ENCODE results near the gene CD276.
A peak's percentile ranks its signal among the peaks of the same experiment; 100 is the strongest.
"Not testable (repeated sequence)": the region's sequence is repeated elsewhere in the genome, so short reads cannot be mapped to it uniquely, and the experiment has no call there.

The CD276 gene

DNA sequence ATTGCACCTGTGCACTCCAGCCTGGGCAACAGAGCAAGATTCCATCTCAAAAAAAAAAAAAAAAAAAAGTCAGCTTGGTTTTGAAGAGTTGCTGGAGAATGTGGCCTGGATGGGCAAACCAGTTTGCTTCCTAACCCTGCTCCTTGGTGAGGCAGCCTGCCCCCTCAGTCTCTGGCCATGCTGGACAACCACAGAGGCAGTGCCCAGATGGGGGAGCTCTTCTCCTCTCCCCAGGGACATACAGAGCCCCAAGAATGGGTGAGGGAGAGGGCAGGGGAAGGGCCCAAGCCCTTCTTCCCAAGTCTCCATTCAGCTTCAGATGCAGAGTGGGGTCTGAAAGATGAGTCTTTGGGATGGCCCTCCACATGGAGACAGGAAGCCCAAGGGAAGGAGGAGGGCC, 27.9 kb downstream of the CD276 start:
- no peak for DNase-seq

DNA sequence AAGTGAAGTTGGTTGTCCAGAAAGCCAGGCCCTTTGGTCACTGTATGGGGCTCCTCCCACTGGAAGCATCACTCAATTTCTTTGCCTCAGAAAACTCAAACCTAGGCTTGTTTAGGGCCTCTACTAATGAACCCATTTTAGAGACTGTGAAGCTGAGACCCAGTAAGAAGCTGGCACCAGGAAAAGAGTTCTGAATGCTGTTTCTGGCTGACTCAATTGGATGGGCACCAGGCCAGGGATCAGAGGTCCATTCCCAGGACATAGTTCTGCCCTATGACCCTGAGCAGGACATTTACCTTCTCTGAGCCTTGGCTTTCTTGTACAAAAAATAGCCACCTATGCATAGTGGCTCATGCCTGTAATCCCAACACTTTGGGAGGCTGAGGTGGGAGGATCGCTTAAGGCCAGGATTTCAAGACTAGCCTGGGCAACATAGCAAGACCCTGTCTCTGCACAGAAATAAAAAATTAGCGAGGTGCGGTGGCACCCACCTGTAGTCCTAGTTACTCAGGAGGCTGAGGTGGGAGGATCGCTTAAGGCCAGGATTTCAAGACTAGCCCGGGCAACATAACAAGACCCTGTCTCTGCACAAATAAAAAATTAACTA, 30.6 kb downstream of the CD276 start:
- no peak for DNase-seq

DNA sequence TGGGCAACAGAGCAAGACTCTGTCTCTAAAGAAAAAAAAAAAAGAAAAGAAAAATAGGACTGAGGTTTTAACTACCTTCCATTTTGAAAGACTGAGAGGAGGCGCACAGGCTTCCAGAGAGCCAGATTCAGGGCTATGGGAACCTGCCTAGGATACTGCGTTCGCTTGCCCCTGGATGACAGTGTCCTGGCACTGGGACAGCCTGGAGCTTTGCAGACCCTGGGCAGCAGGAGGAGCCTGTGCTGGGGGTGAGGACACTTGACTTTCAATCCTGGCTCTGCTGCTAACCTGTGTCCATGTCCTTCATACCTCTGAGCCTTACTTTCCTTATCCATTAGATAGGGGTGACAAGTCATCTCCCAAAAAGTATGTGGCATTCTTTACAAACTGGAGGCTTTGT, 31.2 kb downstream of the CD276 start:
- no peak for DNase-seq

DNA sequence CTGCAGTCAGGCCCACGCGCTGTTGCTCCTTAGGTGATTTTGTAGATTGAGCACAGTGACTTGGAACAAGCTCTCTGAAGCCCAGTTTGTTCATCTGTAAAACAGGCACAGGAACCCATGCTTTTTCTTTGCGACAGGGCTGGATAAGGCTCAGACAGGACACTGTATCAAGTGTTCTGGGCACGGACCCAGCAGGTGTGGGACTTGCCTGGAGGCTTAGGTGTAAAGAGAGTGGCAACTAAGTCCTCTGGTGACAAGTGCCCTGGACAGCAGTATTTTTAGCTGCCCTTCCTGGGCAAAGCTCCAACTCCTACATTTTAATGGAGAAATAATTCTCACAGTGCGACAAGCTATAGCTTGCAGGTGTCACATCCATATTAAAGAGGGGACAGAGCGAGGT, 32.2 kb downstream of the CD276 start:
- peak; percentile 22 for DNase-seq

DNA sequence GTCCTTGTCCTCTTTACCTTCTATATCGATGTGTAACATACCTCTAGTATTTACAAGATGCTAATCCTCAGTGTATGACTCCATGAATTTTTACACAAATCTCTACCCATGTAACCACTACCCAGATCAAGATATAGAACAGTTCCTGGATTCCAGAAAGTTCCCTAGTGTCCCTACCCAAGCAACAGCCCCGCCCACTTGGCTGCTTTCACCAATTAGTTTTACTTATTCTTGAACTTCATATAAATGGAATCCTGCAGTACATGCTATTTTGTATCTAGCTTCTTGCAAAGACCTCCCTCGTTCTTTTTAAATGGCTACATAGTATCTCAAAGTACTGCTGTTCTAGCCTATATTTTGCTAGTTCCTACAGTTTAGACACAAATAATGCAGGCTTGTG, 33.0 kb downstream of the CD276 start:
- DNase-seq, result no peak

GRCh38 chr15:73717802-73718201, 33.6 kb downstream of the CD276 start:
- DNase-seq, result no peak

- DNase-seq, result no peak
These were observed 34.5 kb downstream of the CD276 start for GRCh38 chr15:73718694-73719093.

- no peak for DNase-seq
These were observed 38.2 kb downstream of the CD276 start for GRCh38 chr15:73722425-73722824.

DNA sequence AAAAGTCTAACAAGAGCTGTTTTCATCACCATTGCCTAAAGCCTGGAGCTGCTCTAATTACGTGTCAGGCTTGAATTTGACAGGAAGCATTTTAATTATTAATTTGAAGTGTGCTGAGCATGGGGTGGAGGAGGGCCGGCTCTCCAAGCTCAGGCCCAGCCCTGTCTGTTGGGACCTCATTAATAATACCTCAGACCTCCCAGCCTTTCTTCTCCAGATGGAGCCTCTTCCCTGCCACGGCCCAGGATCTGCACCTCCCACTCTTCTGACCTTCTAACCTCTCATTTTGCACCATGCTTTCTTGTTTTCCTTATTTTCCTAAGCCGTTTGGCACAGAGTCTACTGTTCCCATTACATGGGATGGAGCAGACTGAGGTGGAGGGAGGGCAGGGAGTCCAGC, 39.0 kb downstream of the CD276 start:
- DNase-seq, result no peak

DNA sequence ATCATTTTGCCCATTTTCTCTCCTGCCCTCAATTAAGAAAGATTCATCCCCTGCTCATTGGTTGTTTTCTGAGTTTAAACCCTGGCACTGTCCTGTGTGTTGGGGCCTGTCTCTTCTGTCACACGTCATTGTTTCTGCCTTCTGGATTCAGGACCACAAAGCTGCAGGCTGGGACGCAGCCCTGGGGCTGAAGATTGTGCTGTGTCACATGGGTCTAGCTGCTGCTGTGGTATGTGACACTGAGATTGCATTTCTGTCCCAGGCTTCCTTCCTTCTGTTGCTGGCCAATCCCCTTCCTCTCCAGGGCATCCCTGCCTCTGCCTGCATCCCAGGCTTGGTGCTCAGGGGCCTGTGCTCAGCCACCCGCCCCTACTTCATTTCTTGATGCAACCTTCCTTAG, 40.0 kb downstream of the CD276 start:
- DNase-seq, result no peak

GRCh38 chr15:73727330-73727976, 43.3 kb downstream of the CD276 start:
- no peak for DNase-seq

DNA sequence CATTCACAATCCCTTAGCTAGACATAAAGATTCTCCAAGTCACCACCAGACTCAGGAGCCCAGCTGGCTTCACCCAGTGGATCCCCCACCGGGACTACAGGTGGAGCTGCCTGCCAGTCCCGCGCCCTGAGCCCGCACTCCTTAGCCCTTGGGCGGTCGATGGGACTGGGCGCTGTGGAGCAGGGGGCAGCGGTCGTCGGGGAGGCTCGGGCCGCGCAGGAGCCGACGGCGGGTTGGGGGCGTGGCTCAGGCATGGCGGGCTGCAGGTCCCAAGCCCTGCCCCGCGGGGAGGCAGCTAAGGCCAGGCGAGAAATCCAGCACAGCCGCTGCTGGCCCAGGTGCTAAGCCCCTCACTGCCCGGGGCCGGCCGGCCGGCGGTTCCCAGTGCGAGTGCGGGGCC, 47.9 kb downstream of the CD276 start:
- DNase-seq, result not testable (repeated sequence)

DNA sequence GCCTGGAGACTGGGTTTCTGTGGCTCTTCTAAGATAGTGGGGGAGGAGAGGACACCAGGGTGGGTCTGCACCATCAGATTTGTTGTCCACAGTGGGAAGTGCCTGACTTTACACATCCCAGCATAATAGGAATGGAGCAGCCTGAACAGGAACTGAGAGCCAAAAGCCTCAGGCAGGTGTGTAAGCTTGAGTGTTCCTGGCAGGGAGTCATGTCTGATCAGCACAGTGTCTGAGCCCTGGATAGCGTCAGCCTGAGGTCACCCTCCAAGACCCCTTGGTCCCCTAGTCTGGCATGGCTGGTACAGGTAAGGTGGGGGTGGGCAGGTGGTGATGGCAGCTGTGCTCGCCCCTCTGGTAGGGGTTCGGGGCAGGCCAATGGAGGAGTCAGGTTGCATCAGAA, 48.7 kb downstream of the CD276 start:
- no peak for DNase-seq

GRCh38 chr15:73737535-73737934, 53.4 kb downstream of the CD276 start:
- no peak for DNase-seq

DNA sequence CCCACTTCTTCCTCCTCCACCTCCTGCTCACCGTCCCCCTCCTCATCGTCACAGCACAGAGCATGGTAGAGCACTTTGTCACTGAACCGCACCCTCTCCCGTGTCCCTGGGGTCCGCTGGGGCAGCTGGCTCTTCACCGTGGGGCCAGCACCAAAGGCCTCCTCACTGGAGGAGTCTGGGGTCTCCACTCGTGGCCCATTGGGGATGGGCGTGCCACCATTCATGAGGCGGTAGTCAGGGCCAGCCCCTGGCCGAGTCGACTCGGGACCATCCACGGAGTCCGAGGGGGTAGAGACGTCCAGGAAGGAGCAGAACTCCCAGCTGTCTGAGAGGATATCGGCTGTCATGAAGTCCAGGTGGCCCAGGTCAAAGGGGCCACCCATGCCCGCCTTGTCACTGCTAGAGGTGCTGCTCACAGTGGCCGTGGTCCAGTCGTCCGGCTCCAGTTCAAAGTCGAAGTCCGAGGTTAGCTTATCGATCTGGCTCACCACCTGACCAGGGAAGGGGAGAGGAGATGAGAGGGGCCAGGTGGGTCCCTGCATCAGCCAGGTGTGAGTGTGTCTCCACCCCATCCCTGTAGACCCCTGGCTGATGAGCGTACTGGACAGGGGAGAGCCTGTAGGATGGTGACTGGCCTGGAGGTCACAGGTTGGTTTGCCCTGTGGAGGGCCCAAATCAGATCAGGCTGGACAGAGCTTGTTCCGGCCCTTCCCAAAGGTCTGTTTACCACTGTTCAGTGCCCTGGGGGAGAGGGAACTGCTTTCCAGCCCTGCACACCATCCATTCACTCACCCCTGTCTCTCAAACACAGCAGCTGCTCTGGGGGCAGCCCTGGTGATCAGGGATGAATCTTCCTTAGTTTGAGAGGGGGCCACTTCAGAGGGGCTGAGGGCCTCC, 56.2 kb downstream of the CD276 start:
- no peak for DNase-seq

- no peak for DNase-seq
These were observed 57.2 kb downstream of the CD276 start for GRCh38 chr15:73741321-73741836.

DNA sequence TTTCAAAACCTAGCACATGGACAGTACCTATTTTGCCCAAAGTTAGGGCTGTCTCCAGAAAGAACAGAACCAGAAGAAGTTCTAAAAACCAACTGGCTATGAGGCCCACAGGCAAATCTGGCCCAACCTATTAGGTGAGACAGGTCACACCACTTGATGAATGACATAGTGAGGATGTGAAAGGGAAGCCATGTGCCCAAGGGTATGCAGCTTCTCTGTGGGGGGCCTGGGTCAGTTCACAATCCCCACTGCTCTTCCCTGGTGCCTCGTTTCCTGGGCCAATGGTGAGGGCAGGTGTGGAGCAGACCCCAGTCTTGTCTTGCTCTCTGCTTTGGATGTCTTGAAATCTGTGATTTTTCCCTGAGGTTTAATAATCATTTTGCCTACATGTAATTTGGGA, 60.1 kb downstream of the CD276 start:
- DNase-seq, result no peak

- no peak for DNase-seq
These were observed 60.9 kb downstream of the CD276 start for GRCh38 chr15:73745073-73745472.

DNA sequence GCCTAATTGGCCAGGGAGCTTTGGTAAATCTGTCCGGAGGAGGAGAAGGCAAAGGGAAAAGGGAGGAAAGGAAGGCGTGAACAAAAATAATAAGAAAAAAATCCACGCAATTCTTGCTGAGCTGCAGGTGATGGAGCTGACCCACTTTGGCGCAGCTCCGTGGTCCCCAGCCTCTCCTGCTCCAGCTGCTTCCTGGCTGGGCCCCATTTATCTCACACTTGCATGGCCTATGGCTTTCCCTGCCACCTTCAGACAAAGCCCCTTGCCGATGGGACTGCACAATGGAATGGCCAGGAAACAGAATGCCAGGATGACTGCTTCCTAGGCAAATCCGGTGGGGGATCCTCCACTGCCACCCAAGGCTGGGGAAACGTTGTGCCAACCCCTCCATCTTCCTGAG, 62.1 kb downstream of the CD276 start:
- no peak for DNase-seq

GRCh38 chr15:73746883-73747282, 62.7 kb downstream of the CD276 start:
- no peak for DNase-seq

- DNase-seq, result no peak
These were observed 63.8 kb downstream of the CD276 start for GRCh38 chr15:73747847-73748590.

DNA sequence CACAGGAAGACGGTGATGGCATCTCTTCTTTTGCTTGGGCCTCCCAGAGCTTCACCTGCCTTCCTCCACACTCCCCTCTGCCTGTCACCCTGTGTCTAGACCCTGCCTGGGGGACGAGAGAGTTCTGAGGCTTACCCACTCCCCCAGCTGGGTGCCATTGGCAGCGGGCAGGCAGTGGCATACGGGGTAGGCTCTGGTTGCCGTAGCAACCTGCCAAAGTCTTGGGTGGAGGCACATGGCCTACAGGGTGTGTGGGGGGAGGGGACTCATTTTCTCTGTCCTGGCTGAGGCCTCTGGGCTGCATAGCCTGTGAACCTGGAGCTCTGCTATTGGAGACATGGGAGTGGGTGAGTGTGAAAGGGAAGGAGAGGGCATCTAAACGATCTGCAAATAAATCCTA, 64.5 kb downstream of the CD276 start:
- no peak for DNase-seq

DNA sequence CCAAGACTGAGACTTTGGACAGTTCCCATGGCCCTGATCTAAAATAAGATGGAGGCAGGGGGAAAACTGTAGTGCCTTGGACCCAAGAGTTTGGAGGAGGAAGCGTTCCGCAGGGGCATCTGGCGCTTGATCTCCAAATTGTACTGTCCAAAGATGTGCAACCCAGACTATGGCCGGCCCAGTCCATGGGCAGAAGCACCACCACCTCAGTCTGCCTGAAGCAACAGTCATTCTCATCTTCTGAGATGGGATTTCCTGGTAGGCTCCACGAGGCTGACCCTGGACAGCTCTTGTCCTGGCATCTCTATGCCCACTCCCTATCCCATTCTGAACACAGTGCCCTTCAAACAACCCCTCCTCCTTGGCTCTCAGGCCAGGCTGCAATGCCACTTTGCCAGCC, 65.3 kb downstream of the CD276 start:
- no peak for DNase-seq

All from RPMI8226 (cell line).